DND-41 (cell line): ENCODE measurements around the gene VCP.
A peak's percentile ranks its signal among the peaks of the same experiment; 100 is the strongest.

Experiments
- ATAC-seq: fragments of 200-7000 bp; cut with Tn5 transposase; 3 replicates; pipeline ENCODE4 v1.9.1; 2021; ENCODE audit warnings: low read depth; ENCODE audit not compliant: insufficient read depth
- DNase-seq: peaks from one replicate; pipeline ENCODE4 v3.0.0-alpha.2; 2020
- H2AFZ ChIP-seq: 2 replicates; pipeline ENCODE4 v1.6.0; 2012; ENCODE audit warnings: low read depth, low read length
- H3K27ac ChIP-seq: 2 replicates; pipeline ENCODE4 v1.5.1; 2012; ENCODE audit warnings: low read length, inconsistent platforms
- H3K27me3 ChIP-seq: fragments of 200-600 bp; sonication (generic); 2 replicates; pipeline ENCODE4 v1.6.0; 2012; ENCODE audit warnings: low read length, mild to moderate bottlenecking, inconsistent platforms; ENCODE audit not compliant: insufficient read depth, poor library complexity
- H3K36me3 ChIP-seq: 2 replicates; pipeline ENCODE4 v1.5.1; 2012; ENCODE audit warnings: low read length, inconsistent platforms; ENCODE audit not compliant: insufficient read depth
- H3K4me1 ChIP-seq: 2 replicates; pipeline ENCODE4 v1.5.1; 2012; ENCODE audit warnings: mild to moderate bottlenecking, low read length; ENCODE audit not compliant: insufficient read depth
- H3K4me2 ChIP-seq: 2 replicates; pipeline ENCODE4 v1.6.0; 2012; ENCODE audit warnings: mild to moderate bottlenecking, moderate library complexity, low read length, inconsistent platforms; ENCODE audit not compliant: insufficient read depth
- H3K4me3 ChIP-seq, 2 experiments: fragments of 200-600 bp in 1 of 2; shearing (Covaris generic) in 1 of 2; 2 replicates each; pipeline ENCODE4 v1.5.1; 2012 to 2016; ENCODE audit warnings: inconsistent platforms in 2 of 2, low read length in 2 of 2, mild to moderate bottlenecking in 2 of 2, low read depth in 1 of 2, moderate library complexity in 1 of 2
- H3K79me2 ChIP-seq: 2 replicates; pipeline ENCODE4 v1.6.0; 2012; ENCODE audit warnings: low read length, inconsistent platforms; ENCODE audit not compliant: insufficient read depth
- H3K9ac ChIP-seq: 2 replicates; pipeline ENCODE4 v1.6.0; 2012; ENCODE audit warnings: low read depth, mild to moderate bottlenecking, inconsistent platforms, low read length, moderate library complexity
- H3K9me3 ChIP-seq: 2 replicates; pipeline ENCODE4 v1.5.1; 2012; ENCODE audit warnings: low read length, moderate library complexity, mild to moderate bottlenecking, inconsistent platforms; ENCODE audit not compliant: insufficient read depth, severe bottlenecking
- H4K20me1 ChIP-seq: 2 replicates; pipeline ENCODE4 v1.6.0; 2012; ENCODE audit warnings: low read length; ENCODE audit not compliant: insufficient read depth
- CTCF ChIP-seq: IDR thresholded peaks from 2 replicates; pipeline ENCODE4 v1.5.1; 2012; ENCODE audit warnings: borderline replicate concordance, low read length, moderate library complexity, mild to moderate bottlenecking; ENCODE audit not compliant: poor library complexity, severe bottlenecking; ENCODE audit errors: extremely low read depth
- EZH2 ChIP-seq: IDR thresholded peaks from 3 replicates; pipeline ENCODE4 v1.6.1; 2012; ENCODE audit warnings: borderline replicate concordance, low read depth, mild to moderate bottlenecking, moderate library complexity, low read length, inconsistent platforms; ENCODE audit not compliant: severe bottlenecking

VCP gene

GRCh38 chr9:35115680-35116538, 43.5 kb upstream of the VCP start, which contains the start of gene ATOSB:
Gene ATOSB (minus strand): TSS chr9:35115862. CDS start chr9:35108274, 7,588 bp downstream.
- Histone ChIP-seq H3K9me3 (no peaks in the 10 kb centered on the region), H3K4me1 (peaks cover 49% of the 10 kb centered on the region), H3K9ac (peak within 1 kb of the TSS; percentile 51), H4K20me1 (no peaks in the 10 kb centered on the region), H2AFZ (peak within 1 kb of the TSS; percentile 74), H3K27ac (peak within 1 kb of the TSS; percentile 81), H3K4me2 (peak within 1 kb of the TSS; percentile 92), H3K27me3 (no peaks in the 10 kb centered on the region), H3K79me2 (no peaks in the 10 kb centered on the region), H3K4me3 (peak within 1 kb of the TSS; percentile 15 to 65; a peak in 3 of 4 replicates), H3K36me3 (no peaks in the 10 kb centered on the region)
- peak; percentile 96 for DNase-seq
- peak; percentile 66 for ATAC-seq
- TF ChIP-seq CTCF (no peak), EZH2 (no peak)

- Histone ChIP-seq H3K27ac (peak overlapping the region; percentile 81), H3K36me3 (no peaks in the 10 kb centered on the region), H3K4me1 (peaks cover 57% of the 10 kb centered on the region), H3K79me2 (no peaks in the 10 kb centered on the region), H2AFZ (peak overlapping the region; percentile 74), H3K4me2 (peak overlapping the region; percentile 92), H3K9ac (peak overlapping the region; percentile 51), H3K9me3 (no peaks in the 10 kb centered on the region), H4K20me1 (no peaks in the 10 kb centered on the region), H3K4me3 (peak overlapping the region; percentile 15 to 65; a peak in 3 of 4 replicates), H3K27me3 (no peaks in the 10 kb centered on the region)
- TF ChIP-seq EZH2 (no peak), CTCF (no peak)
- peak; percentile 47 for DNase-seq
- no peak for ATAC-seq
Observed at GRCh38 chr9:35114840-35115628, 42.6 kb upstream of the VCP start.

GRCh38 chr9:35114113-35114839, 41.9 kb upstream of the VCP start:
- Histone ChIP-seq H4K20me1 (no peaks in the 10 kb centered on the region), H3K9ac (peak overlapping the region; percentile 51), H3K4me1 (peaks cover 57% of the 10 kb centered on the region), H3K4me3 (peak overlapping the region; percentile 15 to 65; a peak in 3 of 4 replicates), H2AFZ (peak overlapping the region; percentile 73), H3K79me2 (no peaks in the 10 kb centered on the region), H3K9me3 (no peaks in the 10 kb centered on the region), H3K4me2 (peak overlapping the region; percentile 92), H3K27ac (peak overlapping the region; percentile 81), H3K27me3 (no peaks in the 10 kb centered on the region), H3K36me3 (no peaks in the 10 kb centered on the region)
- TF ChIP-seq EZH2, result no peak
- TF ChIP-seq CTCF, result no peak
- ATAC-seq, result peak; percentile 48
- DNase-seq, result peak; percentile 88
